Chondrocyte (in vitro differentiated cells): Measurements from ENCODE around the gene INS. TPM values are rescaled to one million over a fixed set of nuclear protein-coding genes. Genes with fewer than 3 reads are reported as not detected.

Experiments
- DNase-seq: peaks from one replicate; pipeline ENCODE4 v3.0.0; 2021; ENCODE audit warnings: mixed read lengths, low spot score
- H3K27ac Mint-ChIP-seq: one replicate; pipeline ENCODE4 v1.8.0; 2021; ENCODE audit warnings: mild to moderate bottlenecking, moderate library complexity, mixed read lengths; ENCODE audit not compliant: unreplicated experiment
- H3K27me3 Mint-ChIP-seq: 2 replicates; pipeline ENCODE4 v1.8.0; 2021; ENCODE audit warnings: low read depth, mixed read lengths
- H3K36me3 Mint-ChIP-seq: 2 replicates; pipeline ENCODE4 v1.8.0; 2021; ENCODE audit warnings: low read depth, mixed read lengths
- H3K4me1 Mint-ChIP-seq: 2 replicates; pipeline ENCODE4 v1.8.0; 2021; ENCODE audit warnings: low read depth, mild to moderate bottlenecking, mixed read lengths
- H3K4me3 Mint-ChIP-seq: one replicate; pipeline ENCODE4 v1.8.0; 2021; ENCODE audit warnings: mild to moderate bottlenecking, moderate library complexity, mixed read lengths; ENCODE audit not compliant: unreplicated experiment
- H3K9me3 Mint-ChIP-seq: 2 replicates; pipeline ENCODE4 v1.8.0; 2021; ENCODE audit warnings: low read depth, mixed read lengths
- total RNA-seq: library from RNA; stranded (reverse); gene quantifications from 3 replicates; pipeline ENCODE4 v1.2.1, GENCODE V29; 2021
- TF ChIP-seq, protein P1 (sequence below): fragments of 200-600 bp; sonication (generic); IDR thresholded peaks from 2 replicates; pipeline ENCODE4 v1.5.0; 2021; ENCODE audit warnings: antibody characterized with exemption, mild to moderate bottlenecking, moderate library complexity

The INS gene
- total RNA-seq, 1 donor from 2014 or later, result not detected

DNA sequence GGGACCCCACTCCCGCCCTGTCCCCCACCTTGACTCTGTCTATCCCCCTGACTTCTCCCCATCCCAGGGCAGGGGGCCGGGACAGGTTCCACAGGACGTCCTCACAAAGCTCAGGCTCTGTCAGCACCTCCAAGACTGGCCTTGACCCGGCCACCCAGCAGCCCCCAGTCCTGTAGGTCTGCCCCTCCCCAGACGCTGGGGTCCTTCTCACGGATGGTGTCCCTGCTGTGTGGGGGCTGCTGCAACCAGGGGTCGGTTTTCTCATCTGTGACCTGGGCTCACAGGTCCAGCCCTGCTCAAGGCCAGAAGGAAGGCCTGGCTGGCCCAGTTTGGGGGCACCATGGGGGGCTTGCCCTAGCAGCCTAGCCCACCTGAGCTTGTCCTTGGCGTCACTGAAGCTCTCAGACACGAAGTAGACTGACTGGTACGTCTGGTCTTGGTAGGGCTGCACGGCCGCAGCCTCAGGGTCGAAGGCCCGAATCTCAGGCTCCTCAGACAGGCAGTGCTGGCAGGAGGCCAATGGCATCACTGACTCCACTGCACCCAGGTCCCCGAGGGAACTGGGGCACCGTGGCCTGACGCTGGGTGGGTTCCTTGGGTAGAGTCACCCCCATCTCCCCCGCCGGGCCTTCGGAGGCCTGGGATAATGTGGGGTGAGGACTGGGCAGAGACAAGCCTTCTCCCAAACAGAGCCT is 4.0 kb upstream of the INS start:
- DNase-seq, result no peak

DNA sequence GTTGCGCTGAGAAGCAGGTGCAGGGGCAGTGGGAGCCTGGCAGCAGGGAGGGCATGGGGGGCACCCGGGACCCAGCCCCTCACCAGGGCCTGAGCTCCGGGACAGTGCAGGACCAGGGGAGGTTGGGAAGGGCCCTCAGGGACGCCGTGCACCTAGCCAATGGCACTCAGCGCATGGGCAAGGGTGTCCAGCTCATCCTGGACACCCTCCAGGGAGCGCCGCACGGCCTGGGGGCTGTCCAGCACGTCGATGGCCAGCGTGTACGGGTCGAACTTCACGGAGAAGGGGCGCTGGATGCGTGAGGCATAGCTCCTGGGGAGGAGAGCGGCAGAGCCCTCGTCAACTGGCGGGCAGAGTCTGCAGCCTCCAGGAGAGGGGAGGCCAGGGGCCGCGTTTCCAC is 3.1 kb upstream of the INS start:
- TF ChIP-seq, protein P1, sequence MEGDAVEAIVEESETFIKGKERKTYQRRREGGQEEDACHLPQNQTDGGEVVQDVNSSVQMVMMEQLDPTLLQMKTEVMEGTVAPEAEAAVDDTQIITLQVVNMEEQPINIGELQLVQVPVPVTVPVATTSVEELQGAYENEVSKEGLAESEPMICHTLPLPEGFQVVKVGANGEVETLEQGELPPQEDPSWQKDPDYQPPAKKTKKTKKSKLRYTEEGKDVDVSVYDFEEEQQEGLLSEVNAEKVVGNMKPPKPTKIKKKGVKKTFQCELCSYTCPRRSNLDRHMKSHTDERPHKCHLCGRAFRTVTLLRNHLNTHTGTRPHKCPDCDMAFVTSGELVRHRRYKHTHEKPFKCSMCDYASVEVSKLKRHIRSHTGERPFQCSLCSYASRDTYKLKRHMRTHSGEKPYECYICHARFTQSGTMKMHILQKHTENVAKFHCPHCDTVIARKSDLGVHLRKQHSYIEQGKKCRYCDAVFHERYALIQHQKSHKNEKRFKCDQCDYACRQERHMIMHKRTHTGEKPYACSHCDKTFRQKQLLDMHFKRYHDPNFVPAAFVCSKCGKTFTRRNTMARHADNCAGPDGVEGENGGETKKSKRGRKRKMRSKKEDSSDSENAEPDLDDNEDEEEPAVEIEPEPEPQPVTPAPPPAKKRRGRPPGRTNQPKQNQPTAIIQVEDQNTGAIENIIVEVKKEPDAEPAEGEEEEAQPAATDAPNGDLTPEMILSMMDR, result no peak
- Mint-ChIP-seq H3K27ac (no peak overlapping the region), H3K36me3 (no peaks in the 10 kb centered on the region), H3K9me3 (no peaks in the 10 kb centered on the region), H3K4me3 (no peak overlapping the region), H3K27me3 (peaks cover 2% of the 10 kb centered on the region), H3K4me1 (no peaks in the 10 kb centered on the region)
- no peak for DNase-seq

More for the DNA sequence above, 4.0 kb upstream of the INS start:
- H3K4me1 Mint-ChIP-seq, result no peaks in the 10 kb centered on the region
- no peaks in the 10 kb centered on the region for H3K36me3 Mint-ChIP-seq
- TF ChIP-seq, protein P1, result no peak
- H3K27ac Mint-ChIP-seq, result no peak overlapping the region
- no peaks in the 10 kb centered on the region for H3K9me3 Mint-ChIP-seq
- no peak overlapping the region for H3K4me3 Mint-ChIP-seq
- H3K27me3 Mint-ChIP-seq, result peaks cover 2% of the 10 kb centered on the region

DNA sequence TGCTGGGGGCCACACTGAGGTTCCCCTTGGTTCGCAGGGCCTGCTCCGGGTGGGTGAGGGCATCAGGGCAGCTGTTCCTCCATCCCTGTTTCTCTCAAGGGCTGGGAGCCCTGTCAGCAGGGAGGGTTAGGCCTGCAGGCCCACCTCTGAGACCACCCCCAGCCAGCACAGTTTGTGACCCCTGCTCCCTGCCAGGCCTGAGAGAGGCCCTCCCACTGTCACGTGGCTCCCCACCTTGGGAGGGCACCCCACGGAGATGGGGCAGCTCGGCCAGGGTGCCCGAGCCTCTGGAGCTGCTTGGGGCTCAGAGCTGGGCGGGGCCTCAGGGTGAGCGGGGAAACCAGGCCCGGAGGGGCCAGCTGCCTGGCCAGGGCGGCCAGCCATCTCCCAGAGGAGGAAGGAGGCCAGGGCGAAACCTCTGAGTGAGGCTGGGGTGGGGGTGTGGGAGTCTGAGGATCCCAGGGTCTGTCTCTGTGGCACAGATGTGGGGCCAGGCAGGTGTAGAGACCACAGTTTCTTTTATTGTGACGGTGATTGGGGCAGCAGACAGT is 2.5 kb upstream of the INS start:
- no peaks in the 10 kb centered on the region for H3K9me3 Mint-ChIP-seq
- no peak for DNase-seq
- no peak overlapping the region for H3K4me3 Mint-ChIP-seq
- TF ChIP-seq, protein P1, result no peak
- H3K27ac Mint-ChIP-seq, result no peak overlapping the region
- no peaks in the 10 kb centered on the region for H3K4me1 Mint-ChIP-seq
- H3K27me3 Mint-ChIP-seq, result peaks cover 2% of the 10 kb centered on the region
- no peaks in the 10 kb centered on the region for H3K36me3 Mint-ChIP-seq

DNA sequence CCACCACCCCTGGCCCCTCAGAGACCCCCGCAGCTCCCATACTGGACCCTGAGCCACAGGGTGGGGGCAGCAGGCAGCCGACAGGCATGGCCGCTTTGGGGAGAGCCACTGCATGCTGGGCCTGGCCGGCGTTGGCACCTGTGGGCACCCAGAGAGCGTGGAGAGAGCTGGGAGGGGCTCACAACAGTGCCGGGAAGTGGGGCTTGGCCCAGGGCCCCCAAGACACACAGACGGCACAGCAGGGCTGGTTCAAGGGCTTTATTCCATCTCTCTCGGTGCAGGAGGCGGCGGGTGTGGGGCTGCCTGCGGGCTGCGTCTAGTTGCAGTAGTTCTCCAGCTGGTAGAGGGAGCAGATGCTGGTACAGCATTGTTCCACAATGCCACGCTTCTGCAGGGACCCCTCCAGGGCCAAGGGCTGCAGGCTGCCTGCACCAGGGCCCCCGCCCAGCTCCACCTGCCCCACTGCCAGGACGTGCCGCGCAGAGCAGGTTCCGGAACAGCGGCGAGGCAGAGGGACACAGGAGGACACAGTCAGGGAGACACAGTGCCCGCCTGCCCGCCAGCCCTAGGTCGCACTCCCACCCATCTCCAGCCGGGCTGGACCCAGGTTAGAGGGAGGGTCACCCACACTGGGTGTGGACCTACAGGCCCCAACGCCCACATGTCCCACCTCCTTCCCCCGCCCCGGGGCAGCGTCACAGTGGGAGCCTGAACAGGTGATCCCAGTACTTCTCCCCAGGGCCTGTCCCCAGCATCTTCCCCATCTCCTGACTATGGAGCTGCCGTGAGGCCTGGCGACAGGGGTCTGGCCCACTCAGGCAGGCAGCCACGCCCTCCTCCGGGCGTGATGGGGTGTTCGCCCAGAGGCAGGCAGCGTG is 1.2 kb downstream of the INS start:
- Mint-ChIP-seq H3K27ac (no peak overlapping the region), H3K27me3 (no peaks in the 10 kb centered on the region), H3K9me3 (no peaks in the 10 kb centered on the region), H3K4me3 (no peak overlapping the region), H3K36me3 (no peaks in the 10 kb centered on the region), H3K4me1 (no peaks in the 10 kb centered on the region)
- no peak for DNase-seq
- TF ChIP-seq, protein P1, result no peak

DNA sequence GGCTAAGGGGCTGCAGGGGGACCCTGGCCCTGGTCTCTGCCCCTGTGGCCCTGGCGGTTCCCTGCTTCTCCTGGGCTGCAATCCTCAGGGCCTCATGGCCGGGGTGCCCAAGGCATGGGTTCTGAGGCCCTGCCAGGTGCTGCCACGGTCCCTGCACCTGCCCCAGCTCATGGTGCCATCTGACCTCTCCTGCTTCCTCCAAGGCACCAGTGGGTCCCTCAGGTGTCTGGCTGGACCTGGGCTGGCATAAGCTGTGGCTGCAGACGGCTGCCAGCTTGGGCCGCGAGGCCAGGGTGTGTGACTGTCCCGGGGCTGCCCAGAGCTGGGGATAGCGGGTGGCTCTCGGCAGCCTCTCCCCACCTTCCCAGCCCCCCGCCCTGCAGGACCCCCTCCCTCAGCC is 2.0 kb downstream of the INS start:
- DNase-seq, result no peak
- Mint-ChIP-seq H3K4me1 (no peaks in the 10 kb centered on the region), H3K36me3 (no peaks in the 10 kb centered on the region), H3K27me3 (no peaks in the 10 kb centered on the region), H3K9me3 (no peaks in the 10 kb centered on the region), H3K4me3 (no peak overlapping the region), H3K27ac (no peak overlapping the region)
- TF ChIP-seq, protein P1, result no peak
